Activated CD8-positive, alpha-beta memory T cell treated with anti-CD3 and anti-CD28 coated beads for 1 hour (primary cell): ENCODE results near the gene PRSS50.

Experiments used
- DNase-seq, 2 donors: peaks; one replicate each; pipeline ENCODE4 v3.0.0-alpha.2; 2020; ENCODE audit warnings: low read depth in 1 of 2; ENCODE audit errors: extremely low read depth in 1 of 2

Gene PRSS50

GRCh38 chr3:46729038-46729437 is 11.4 kb upstream of the PRSS50 start:
- no peak for DNase-seq

- DNase-seq, result no peak
Observed at GRCh38 chr3:46725621-46726314, 8.1 kb upstream of the PRSS50 start.

GRCh38 chr3:46724424-46724823 is 6.8 kb upstream of the PRSS50 start:
- DNase-seq, result no peak

- DNase-seq, result no peak
Observed at GRCh38 chr3:46722443-46722842, 4.8 kb upstream of the PRSS50 start.

GRCh38 chr3:46721009-46721408 is 3.3 kb upstream of the PRSS50 start:
- DNase-seq, result no peak

GRCh38 chr3:46719735-46720271 is 2.1 kb upstream of the PRSS50 start:
- DNase-seq, result no peak

- no peak for DNase-seq
Observed at GRCh38 chr3:46719044-46719565, 1.4 kb upstream of the PRSS50 start.

GRCh38 chr3:46716461-46717441 is 918 bp downstream of the PRSS50 start:
- no peak for DNase-seq

- DNase-seq, result no peak
Observed at GRCh38 chr3:46715507-46716175, 2.0 kb downstream of the PRSS50 start.

GRCh38 chr3:46714728-46715506 is 2.8 kb downstream of the PRSS50 start:
- no peak for DNase-seq

- DNase-seq, result no peak
Observed at GRCh38 chr3:46713898-46714552, 3.6 kb downstream of the PRSS50 start.

- DNase-seq, result no peak
Observed at GRCh38 chr3:46713050-46713897, 4.4 kb downstream of the PRSS50 start.

GRCh38 chr3:46712191-46713049 is 5.2 kb downstream of the PRSS50 start:
- no peak for DNase-seq

GRCh38 chr3:46711760-46712159 is 5.9 kb downstream of the PRSS50 start:
- no peak for DNase-seq

GRCh38 chr3:46711305-46711704 is 6.4 kb downstream of the PRSS50 start:
- no peak for DNase-seq

GRCh38 chr3:46710671-46711295 is 6.9 kb downstream of the PRSS50 start:
- no peak for DNase-seq

GRCh38 chr3:46710229-46710628 is 7.4 kb downstream of the PRSS50 start:
- no peak for DNase-seq
